GM21515 (cell line): ENCODE measurements around the gene PLA2G15.

Experiments used
- ATAC-seq: cut with Tn5 transposase; IDR thresholded peaks from one replicate; pipeline ENCODE4 v1.9.1; 2021; ENCODE audit not compliant: unreplicated experiment

PLA2G15 gene

DNA sequence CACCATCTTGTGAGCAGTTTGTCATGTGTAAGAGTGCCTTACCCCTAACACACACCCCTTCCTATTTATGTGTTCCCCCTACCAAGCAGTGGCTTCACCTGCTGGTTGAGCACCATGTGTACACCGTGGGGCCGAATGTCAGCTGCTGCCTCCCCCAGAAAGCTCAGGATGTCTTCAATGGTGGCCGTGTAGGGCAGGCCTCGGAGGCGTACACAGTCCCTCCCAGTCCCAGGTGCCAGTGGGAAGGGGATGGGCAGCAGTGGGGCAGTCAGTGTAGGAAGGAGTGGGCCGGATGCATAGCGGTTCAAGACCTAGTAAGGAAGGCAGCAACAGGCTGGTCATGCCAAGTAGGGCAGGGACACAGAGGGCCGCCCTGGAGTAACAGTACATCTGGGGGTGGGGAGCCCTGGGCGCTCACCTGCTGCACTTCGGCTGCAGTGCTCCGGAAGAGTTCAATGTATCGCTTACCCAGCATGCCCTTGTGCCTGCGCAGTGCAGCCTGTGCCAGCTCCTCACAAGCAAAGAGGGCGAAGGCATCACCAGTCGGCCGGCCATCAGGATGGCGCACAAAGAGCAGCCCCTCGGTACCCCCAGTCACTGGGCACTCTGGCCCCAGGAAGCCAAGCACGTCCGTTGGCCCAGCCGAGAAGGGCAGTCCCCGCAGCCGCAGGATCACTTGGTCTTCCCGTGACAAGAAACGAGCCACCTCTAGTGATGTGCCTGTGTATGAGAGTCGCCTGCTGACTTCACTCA, 13.6 kb upstream of the PLA2G15 start:
- no peak for ATAC-seq

DNA sequence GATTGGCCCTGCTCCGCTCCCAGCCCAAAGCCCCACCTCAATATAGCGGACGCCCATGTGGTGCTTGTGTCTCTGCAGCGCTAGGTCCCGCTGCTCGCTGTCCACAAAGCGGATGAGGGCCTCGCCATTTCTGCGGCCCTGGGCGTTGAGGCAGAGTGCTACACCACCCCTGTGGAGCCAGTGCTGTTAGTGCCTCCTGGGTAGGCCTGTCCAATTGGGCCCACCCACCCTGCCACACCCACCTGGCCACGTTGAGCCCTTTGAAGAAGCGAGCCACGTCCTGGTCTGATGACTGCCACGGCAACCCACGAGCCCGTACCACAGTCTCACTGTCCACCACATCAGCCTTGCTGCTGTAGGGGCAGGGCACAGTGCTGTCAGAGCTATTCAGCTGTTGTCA, 12.8 kb upstream of the PLA2G15 start:
- ATAC-seq = no peak

DNA sequence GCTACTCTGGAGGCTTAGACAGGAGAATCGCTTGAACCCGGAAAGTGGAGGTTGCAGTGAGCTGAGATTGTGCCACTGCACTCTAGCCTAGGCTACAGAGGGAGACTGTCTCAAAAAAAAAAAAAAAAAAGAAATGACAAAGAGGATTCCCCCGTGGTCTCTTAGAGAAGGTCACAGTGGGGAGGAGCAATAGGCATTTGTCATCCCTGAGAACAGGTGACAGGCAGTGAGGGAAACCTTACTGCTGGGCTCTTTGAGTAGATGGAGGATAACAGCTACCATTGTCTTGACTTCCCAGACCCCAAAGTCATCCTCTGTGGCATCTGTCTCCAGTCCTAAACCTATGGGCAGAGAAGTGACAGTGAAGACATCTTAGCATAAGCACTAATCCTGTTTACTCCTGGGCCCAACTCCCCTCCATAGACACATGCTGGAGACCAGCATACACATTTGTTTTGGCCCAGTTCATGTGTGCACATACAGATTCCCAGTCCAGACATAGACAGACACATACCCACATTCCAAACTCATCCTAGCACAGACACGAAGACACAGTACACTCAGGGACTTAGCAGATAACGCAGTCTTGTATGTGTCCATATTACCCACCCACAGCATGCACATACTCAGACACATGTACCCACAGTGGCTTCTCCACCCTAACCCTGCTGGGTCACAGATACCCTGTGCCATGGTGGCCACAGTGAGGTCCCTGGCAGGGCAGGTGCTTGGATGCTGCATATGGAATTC, 11.9 kb upstream of the PLA2G15 start:
- no peak for ATAC-seq

DNA sequence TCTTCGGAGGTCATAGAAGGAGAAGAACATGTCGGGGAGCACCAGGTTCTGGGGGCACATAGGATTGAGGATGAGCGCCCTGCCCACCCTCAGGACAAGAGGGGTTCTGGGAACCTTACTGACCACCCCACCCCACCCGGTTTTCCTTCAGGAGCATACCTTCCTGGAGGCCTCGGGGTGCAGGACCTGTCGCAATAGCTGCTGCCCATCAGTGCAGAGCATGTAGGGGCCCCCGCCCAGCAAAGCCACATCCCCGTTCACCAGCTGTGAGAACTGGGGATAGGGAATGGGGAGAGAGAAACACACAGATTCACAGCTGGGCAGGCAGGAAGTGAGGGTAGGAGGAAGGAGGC, 11.4 kb upstream of the PLA2G15 start:
- ATAC-seq = no peak

DNA sequence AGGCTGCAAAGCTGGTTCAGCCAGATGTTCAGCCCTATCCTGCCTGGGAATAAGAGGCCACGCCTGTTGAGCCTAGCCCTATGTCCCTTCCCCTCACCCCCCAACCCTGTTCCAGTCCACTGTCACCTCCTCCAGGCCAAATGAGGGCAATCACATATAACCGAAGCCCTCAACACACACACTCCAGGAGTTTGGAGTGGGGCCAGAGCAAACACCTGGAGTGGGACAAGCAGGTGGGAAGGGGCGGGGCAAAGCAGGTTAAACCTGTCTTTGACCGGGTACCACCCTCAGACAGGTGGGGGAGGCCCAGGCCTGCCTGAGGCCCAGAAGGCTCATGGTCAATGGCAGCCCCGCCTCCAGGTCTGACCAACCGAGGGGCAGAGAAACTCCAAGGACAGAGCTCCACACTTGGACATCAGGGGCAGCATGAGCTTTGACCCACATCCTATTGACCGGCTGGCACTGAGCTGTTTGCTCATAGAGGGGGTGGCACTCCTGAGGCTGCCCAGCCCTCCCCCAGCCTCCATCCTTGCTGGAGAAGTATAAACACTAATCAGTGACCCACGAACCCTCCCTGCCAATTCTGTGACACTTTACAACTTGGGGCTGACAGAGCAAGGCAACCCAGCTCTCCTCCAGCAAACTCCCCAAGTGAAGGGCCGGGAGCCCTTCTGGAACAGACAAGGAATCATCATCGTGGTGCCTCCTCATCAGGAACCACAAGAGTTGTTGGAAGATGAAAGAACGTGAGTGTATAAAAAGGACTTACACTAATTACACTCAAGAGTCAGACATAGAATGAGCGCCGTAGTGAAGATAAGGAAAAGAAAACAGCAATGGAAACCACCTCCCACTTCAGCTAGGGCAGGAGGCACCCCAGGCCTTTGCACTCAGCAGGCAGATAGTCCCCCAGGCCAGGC, 10.7 kb upstream of the PLA2G15 start:
- no peak for ATAC-seq

DNA sequence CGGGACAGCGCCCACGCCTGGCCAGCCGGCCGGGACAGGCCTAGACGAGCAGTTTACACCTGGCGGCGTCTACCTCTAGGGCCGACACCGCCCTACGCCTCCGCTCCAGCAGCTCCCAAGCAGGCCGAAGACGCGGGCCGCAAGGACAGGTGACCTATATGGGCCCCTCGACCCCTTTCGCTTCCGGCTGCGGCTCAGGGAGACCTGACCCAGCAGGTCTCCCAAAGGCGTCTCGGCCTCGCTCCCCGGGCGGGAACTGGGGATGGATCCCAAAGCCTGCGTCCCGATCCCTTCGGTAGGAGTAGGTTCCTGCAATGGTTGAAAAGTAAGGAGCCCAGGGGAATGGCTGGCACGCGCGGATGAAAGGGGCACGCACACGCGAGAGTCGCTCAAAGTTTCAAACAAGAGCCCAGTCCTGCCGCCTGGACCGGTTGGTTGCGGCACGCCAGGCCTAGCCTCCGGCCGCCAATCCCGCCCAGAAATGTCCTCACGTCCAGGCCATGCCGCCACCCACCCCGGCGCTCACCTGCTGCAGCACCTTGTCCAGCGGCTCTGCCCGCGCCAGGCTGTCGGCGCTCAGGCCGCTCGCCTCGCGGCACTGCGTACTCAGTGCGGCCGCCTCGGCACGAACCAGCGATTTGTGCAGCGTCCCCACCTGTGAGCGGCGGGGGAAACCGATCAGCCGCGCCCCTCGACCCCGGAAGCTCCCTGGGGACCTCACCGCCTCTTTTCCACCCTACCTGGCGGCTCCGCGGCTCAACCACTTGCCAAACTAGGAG, 9.9 kb upstream of the PLA2G15 start:
- no peak for ATAC-seq

DNA sequence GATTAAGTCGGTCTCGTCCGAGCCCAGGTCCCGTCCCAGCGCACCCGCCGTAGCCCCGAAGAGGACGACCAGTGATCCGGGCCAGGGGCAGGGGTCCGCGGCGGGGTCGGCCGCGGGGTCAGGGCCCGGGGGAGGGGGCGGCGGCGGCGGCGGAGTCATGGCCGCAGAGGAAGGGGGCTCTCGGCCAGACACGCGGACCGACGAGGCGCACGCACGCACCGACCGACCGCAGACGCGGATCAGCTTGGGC, 9.4 kb upstream of the PLA2G15 start, which contains the start of gene ESRP2:
TSS of gene ESRP2 (minus strand) at position 241 of the 250 bp plus-strand sequence. CDS start at position 159, 82 bp downstream.
- no peak for ATAC-seq

DNA sequence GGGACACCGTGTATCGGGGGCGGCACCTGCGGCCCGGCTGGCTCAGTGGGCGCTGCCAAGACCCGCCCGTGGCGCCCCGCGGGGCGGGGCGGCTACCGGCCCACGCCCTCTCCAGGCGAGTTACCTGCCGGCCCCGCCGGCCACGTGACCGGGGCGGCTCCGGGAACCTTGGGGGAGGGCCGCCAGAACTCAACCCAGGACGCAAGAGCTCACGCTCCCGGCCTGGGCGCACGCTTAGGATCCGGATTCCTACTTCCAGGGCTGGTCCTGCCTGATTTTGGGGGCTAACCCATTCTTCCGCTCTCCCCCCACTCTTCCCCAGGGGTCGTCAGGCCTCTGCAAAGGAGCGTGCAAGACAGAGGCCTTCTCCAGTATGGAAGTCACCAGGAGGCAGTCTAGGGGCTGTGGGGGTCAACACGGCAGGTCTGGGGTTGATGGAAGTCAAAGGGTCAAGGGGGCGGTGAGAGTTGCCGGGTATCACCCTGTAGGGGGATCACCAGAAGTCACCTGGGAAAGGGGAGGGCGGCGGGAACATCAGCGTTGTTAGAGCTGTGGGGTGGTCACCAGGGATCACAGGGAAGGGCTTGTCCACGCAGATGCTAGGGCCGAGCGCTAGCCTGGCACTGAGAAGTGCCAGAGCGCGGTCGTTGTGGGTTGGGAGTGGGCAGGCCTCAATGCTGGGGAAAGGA, 8.9 kb upstream of the PLA2G15 start:
- no peak for ATAC-seq

DNA sequence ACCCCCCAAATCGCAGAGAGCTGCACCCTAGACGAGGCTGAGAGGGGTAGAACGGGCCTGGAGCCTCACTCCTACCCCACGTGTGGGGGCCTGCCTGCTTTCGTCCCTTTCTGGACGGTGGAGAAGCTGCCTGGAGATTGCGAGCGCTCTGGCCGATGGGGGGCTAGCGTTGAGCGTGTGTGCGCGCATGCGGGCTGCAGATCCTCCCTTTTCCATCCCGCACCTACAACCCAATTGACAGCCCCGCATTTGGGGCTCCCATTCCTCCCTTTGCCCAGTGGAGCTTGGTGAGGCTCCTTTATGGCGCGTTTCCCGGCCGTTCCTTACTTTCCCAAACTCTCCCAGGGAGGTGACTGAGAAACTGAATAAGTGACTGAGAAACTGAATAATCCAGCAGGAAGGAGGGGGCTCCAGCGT, 8.3 kb upstream of the PLA2G15 start:
- ATAC-seq = no peak

DNA sequence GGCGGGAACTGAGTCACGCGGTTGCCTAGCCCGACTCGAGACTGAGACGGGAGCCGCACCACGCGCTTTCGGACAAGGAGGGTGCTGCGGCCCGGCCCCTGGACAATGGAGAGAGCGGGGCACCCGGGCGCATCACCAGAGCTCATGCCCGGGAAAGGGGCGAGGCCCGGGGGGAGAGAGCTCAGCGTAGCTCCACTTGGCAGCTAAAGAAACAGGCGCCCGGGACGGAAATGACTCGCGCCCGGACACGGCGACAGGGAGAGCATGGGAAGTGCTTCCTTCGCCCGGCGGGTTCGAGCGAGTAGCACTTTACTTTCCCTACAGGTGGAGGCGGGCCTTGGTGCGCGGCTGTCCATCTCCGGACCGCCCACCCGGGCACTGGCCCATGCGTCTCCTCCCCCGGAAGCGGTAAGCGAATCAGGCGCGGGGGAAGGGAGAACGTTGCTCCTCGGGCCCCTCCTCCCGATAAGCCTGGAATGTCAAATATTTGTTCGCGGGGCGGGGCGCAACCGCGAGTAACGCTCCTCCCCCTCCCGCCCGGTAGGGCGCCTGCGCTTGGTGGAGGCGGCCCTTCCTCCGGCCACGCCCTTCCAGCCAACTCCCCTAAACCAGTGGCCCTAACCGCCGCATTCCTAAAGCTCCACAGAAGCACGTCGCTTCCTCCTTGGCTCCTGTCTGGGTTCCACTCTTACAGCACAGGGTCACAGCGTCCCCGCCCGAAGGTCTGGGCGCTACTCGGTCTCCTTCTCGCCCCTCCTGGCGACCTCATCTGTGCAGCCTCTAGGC, 7.7 kb upstream of the PLA2G15 start:
- peak; percentile 73 for ATAC-seq

DNA sequence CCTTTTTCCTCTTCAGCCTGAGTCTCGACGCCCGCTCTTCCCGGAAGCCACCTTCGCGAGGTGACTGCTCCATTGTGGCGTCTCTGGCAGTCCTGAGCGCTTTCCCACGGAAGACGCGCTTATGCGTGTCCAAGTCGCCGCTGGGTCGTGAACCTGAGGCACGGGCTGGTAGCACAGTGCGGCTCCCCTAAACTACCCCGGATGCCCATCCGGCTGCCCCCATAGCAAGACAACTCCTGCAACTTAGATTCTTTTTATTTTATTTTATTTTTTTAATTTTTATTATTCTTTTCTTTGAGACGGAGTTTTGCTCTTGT, 7.2 kb upstream of the PLA2G15 start:
- no peak for ATAC-seq

DNA sequence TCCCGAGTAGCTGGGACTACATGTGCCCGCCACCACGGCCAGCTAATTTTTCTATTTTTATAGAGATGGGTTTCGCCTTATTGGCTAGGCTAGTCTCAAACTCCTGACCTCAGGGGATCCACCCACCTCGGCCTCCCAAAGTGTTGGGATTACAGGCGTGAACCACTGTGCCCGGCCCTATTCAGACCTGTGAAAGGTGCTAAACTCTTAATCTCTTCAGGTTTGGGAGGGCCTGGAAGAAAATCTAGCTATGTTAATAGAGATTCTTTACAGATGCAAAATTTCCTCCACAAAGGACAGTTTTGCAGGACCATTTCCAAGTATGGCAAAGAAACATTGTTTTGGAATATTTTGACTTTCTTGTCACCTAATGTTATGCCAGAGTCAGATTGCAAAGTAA, 3.1 kb upstream of the PLA2G15 start:
- ATAC-seq = no peak

DNA sequence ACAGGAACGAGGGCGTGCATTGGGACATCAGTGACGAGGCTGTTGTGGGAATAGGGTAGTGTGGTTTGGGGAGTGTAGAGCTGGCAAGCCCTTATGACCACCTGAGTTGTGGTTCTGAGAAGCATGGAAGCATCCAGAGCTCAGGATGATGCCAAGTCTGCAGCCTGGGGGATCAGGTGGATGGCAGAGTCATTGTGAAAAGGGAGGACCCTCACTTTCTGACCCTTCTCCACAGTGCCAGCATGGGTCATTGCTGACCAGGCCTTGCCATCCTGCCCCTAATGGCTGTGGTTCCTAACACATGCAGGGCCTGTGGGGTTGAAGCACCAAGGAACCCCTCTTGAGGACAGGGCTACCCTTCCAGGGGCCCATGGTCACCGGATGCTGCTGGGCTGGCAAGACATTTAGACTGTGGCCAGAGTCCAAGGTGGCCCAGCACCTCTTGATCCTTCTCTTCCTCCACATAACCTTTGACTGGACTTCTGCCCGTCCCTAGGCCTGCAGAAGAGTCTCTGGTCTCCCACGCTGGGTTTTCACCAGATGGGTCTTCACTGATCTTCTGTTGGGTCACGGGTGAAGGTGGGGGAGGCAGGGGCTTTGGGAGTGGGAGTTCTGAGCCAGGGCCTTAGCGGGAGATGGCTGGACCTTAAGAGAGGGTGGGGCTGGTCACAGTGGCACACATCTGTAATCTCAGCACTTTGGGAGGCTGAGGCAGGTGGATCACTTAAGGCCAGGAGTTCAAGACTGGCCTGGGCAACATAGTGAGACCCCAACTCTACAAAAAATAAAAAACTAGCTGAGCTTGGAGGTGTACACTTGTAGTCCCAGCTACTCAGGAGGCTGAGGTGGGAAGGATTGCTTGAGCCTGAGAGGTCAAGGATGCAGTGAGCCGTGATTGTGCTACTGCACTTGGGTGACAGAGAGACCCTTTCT, 2.0 kb upstream of the PLA2G15 start:
- no peak for ATAC-seq

DNA sequence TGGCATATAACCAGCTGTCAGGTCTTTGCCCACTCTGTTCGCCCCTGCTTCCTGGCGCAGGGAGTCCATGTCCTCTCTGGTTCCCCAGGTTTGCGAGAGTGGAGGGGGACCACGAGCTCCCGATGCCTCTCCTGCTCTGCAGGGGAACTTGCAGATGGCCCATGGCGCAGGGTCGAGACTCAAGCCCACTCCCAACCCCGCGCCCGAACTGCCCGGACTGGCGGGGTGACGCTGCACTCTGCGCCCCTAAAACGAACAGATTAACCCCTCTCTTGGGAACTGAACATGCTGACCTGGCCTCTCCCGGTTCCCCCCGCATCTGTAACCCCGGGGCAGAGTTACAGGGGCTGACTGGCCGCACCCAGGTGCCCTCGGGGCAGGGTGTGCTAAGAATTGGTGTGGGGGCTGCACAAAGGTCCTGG, 681 bp upstream of the PLA2G15 start:
- ATAC-seq = no peak

DNA sequence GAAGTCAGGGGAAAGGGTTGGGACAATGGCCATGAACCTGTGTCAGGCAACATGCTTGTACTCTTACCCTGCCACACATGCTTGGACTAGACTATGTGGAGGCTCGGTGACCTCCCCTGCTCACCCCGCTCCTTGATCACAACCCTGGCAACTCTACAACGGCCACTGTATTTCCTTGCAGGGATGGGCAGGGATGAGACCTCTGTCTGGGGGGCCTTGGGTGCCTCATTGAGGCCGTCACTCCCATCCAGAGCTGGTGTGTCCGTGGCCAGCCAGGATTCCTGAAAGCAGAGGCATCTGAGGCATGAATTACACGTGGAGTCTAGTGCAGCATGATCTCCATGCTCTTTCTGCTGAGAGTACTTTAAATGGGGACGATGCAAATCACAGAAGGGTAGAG, 948 bp downstream of the PLA2G15 start:
- ATAC-seq = no peak

DNA sequence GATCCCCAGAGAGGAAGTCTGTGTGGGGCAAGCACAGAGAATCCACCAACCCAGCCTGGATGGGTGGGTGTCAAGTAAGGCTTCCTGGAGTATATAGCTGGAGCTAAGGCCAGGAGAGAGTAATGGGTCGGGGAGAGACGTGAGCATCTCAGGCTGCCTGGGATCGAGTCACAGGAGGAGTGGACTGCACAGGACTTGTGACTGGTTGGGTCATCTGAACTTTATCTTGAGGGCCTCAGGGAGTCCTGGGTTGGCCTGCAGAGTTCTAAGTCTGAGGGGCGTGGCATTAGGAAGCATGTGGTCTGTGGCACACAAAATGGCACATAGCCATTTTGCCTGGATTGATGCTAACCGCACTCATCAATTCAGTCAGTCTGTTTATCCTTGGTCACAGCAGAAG, 1.5 kb downstream of the PLA2G15 start:
- ATAC-seq = no peak

DNA sequence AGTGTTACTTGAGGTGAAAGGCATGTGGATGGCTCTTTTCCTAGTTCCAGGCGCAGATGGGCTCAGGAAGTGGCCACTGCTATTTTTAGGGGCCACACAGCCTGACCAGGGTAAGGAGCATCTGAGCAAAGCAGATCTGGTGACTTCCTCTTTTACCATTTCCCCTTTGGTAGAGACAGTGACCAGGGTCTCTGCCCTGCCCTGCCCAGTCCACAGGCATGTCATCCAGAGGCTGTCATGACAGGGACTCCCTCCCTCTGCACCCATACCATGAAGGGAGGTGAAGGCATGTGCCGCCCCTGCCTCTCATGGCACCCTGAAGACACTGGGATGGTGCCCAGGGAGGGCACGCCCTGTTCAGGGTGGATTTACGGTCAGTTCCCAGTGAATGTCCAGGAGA, 2.2 kb downstream of the PLA2G15 start:
- ATAC-seq = no peak

DNA sequence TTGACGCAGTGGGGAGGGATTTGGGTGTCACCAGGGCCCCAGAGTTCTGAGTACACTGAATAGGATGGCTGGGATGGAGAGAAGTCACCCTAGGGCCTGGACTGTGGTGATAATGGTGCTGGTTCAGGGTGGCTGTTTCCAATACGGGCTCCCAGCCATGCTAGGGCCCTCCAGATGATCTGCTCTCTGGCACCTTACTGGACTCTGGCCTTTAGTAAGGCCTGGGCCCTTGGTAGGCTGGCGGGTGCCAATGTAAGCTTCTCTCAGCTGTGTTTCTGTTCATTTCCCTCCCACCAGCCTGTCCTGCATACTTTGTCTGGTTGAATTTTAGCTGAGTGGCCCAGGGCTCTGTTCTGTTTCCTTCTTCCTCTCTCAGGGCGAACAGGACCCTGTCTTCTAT, 2.8 kb downstream of the PLA2G15 start:
- no peak for ATAC-seq

DNA sequence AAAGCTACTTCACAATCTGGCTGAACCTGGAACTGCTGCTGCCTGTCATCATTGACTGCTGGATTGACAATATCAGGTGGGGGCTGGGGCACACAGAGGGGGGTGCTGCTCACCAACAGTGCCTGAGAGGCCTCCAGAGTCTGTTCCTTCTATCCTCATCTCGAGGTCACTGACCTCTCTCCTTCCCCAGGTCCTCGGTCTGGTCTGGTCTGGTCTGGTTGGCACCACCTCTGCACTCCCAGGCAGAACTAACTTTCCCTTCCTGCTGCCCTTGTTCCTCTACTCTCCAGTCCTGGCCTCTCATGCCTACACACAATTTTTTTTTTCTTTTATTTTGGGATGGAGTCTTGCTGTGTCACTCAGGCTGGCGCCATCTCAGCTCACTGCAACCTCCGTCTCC, 4.2 kb downstream of the PLA2G15 start:
- no peak for ATAC-seq
